HEK293 (cell line): Measurements from ENCODE around the gene ANXA3.

Source experiments
- CTCF ChIA-PET: fragments of 350-600 bp; formaldehyde crosslinking; extraction: SDS; loops from one replicate; lab custom pipeline; 2021; ENCODE audit warnings: antibody characterized with exemption; lab: Yijun Ruan, JAX
- POLR2A ChIA-PET: fragments of 300-600 bp; formaldehyde crosslinking; extraction: SDS; loops from one replicate; lab custom pipeline; 2020; ENCODE audit warnings: antibody characterized with exemption, inconsistent platforms; lab: Yijun Ruan, JAX
- H3K27ac ChIP-seq: fragments of 200-500 bp; sonication (Bioruptor generic); 2 replicates; pipeline ENCODE4 v1.5.1; 2014; ENCODE audit warnings: low read depth, low read length, control low read depth, inconsistent platforms; ENCODE audit errors: extremely low read depth
- H3K36me3 ChIP-seq, 2 experiments: fragments of 200-500 bp in 1 of 2; sonication (Bioruptor generic) in 1 of 2; 1 replicate in 1 of 2; 2 replicates in 1 of 2; pipeline ENCODE4 v1.5.1; 2014 to 2017; ENCODE audit warnings: inconsistent platforms in 2 of 2, low read length in 2 of 2; ENCODE audit not compliant: control insufficient read depth in 2 of 2, insufficient read depth in 1 of 2
- H3K4me1 ChIP-seq: fragments of 200-500 bp; sonication (Bioruptor generic); 2 replicates; pipeline ENCODE4 v1.5.1; 2014; ENCODE audit warnings: mild to moderate bottlenecking, low read length, inconsistent platforms; ENCODE audit not compliant: control insufficient read depth, insufficient read depth
- H3K4me3 ChIP-seq: 2 replicates; pipeline ENCODE4 v1.5.1; 2011; ENCODE audit warnings: low read depth, mild to moderate bottlenecking, control low read depth, low read length, moderate library complexity
- H3K9me3 ChIP-seq: fragments of 200-500 bp; sonication (Bioruptor generic); 2 replicates; pipeline ENCODE4 v1.5.1; 2014; ENCODE audit warnings: low read depth, low read length, inconsistent platforms; ENCODE audit not compliant: control insufficient read depth, insufficient read depth
- EGR2 ChIP-seq: fragments of 450-650 bp; formaldehyde crosslinking; IDR thresholded peaks from 2 replicates; pipeline ENCODE4 v1.5.1; 2016; ENCODE audit warnings: low read depth, missing biosample characterization, missing genetic modification characterization
- FEZF1 ChIP-seq: fragments of 450-650 bp; formaldehyde crosslinking; IDR thresholded peaks from 2 replicates; pipeline ENCODE4 v1.5.1; 2016; ENCODE audit warnings: missing biosample characterization, missing genetic modification characterization
- GLIS2 ChIP-seq: fragments of 450-650 bp; formaldehyde crosslinking; IDR thresholded peaks from 2 replicates; pipeline ENCODE4 v1.5.1; 2016; ENCODE audit warnings: missing biosample characterization, missing genetic modification characterization
- KLF1 ChIP-seq: fragments of 450-650 bp; formaldehyde crosslinking; IDR thresholded peaks from 2 replicates; pipeline ENCODE4 v1.5.1; 2016; ENCODE audit warnings: missing biosample characterization, missing genetic modification characterization
- KLF8 ChIP-seq: fragments of 450-650 bp; formaldehyde crosslinking; IDR thresholded peaks from 2 replicates; pipeline ENCODE4 v1.5.1; 2016; ENCODE audit warnings: missing biosample characterization, missing genetic modification characterization
- KLF9 ChIP-seq: fragments of 450-650 bp; formaldehyde crosslinking; IDR thresholded peaks from 2 replicates; pipeline ENCODE4 v1.5.1; 2016; ENCODE audit warnings: missing biosample characterization, missing genetic modification characterization, low read depth
- PRDM1 ChIP-seq: fragments of 450-650 bp; formaldehyde crosslinking; IDR thresholded peaks from 2 replicates; pipeline ENCODE4; 2016; ENCODE audit warnings: missing biosample characterization, missing genetic modification characterization
- SP3 ChIP-seq: fragments of 450-650 bp; formaldehyde crosslinking; IDR thresholded peaks from 2 replicates; pipeline ENCODE4 v1.5.1; 2016; ENCODE audit warnings: missing biosample characterization, missing genetic modification characterization
- ZFP69B ChIP-seq: fragments of 450-650 bp; formaldehyde crosslinking; IDR thresholded peaks from 2 replicates; pipeline ENCODE4 v1.5.1; 2016; ENCODE audit warnings: missing biosample characterization, missing genetic modification characterization
- ZNF114 ChIP-seq: fragments of 450-650 bp; formaldehyde crosslinking; IDR thresholded peaks from 2 replicates; pipeline ENCODE4 v1.5.0; 2017; ENCODE audit warnings: missing biosample characterization, missing genetic modification characterization
- ZNF335 ChIP-seq: fragments of 450-650 bp; formaldehyde crosslinking; conservative IDR thresholded peaks from 2 replicates; pipeline ENCODE4 v1.5.1; 2016; ENCODE audit warnings: missing biosample characterization, missing genetic modification characterization
- ZNF350 ChIP-seq: fragments of 450-650 bp; formaldehyde crosslinking; IDR thresholded peaks from 2 replicates; pipeline ENCODE4 v1.5.0; 2017; ENCODE audit warnings: missing biosample characterization, mild to moderate bottlenecking, missing genetic modification characterization
- ZNF600 ChIP-seq: fragments of 450-650 bp; formaldehyde crosslinking; IDR thresholded peaks from 2 replicates; pipeline ENCODE4 v1.5.1; 2016; ENCODE audit warnings: missing biosample characterization, missing genetic modification characterization
- ZNF830 ChIP-seq: fragments of 450-650 bp; IDR thresholded peaks from 2 replicates; pipeline ENCODE4 v1.5.0; 2018; ENCODE audit warnings: missing biosample characterization, missing genetic modification characterization, low read depth, mild to moderate bottlenecking, moderate library complexity
- TF ChIP-seq, protein P1 (sequence below): fragments of 450-650 bp; formaldehyde crosslinking; IDR thresholded peaks from 2 replicates; pipeline ENCODE4 v1.5.1; 2016; ENCODE audit warnings: missing biosample characterization, missing genetic modification characterization
- TF ChIP-seq, protein P2 (sequence below): fragments of 450-650 bp; formaldehyde crosslinking; IDR thresholded peaks from 2 replicates; pipeline ENCODE4 v1.5.1; 2016; ENCODE audit warnings: missing biosample characterization, missing genetic modification characterization
- TF ChIP-seq, protein P3 (sequence below): fragments of 450-650 bp; formaldehyde crosslinking; IDR thresholded peaks from 2 replicates; pipeline ENCODE4 v1.5.1; 2016; ENCODE audit warnings: missing biosample characterization, missing genetic modification characterization
- TF ChIP-seq, protein P4 (sequence below): fragments of 450-650 bp; formaldehyde crosslinking; IDR thresholded peaks from 2 replicates; pipeline ENCODE4 v1.5.1; 2016; ENCODE audit warnings: missing biosample characterization, missing genetic modification characterization, borderline replicate concordance
- TF ChIP-seq, protein P5 (sequence below): fragments of 450-650 bp; formaldehyde crosslinking; IDR thresholded peaks from 2 replicates; pipeline ENCODE4 v1.5.1; 2016; ENCODE audit warnings: missing biosample characterization, missing genetic modification characterization
- TF ChIP-seq, protein P6 (sequence below): fragments of 450-650 bp; formaldehyde crosslinking; optimal IDR thresholded peaks from 2 replicates; pipeline ENCODE3; 2016; ENCODE audit warnings: missing biosample characterization, mild to moderate bottlenecking, missing genetic modification characterization

Gene ANXA3, protein sequence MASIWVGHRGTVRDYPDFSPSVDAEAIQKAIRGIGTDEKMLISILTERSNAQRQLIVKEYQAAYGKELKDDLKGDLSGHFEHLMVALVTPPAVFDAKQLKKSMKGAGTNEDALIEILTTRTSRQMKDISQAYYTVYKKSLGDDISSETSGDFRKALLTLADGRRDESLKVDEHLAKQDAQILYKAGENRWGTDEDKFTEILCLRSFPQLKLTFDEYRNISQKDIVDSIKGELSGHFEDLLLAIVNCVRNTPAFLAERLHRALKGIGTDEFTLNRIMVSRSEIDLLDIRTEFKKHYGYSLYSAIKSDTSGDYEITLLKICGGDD

DNA sequence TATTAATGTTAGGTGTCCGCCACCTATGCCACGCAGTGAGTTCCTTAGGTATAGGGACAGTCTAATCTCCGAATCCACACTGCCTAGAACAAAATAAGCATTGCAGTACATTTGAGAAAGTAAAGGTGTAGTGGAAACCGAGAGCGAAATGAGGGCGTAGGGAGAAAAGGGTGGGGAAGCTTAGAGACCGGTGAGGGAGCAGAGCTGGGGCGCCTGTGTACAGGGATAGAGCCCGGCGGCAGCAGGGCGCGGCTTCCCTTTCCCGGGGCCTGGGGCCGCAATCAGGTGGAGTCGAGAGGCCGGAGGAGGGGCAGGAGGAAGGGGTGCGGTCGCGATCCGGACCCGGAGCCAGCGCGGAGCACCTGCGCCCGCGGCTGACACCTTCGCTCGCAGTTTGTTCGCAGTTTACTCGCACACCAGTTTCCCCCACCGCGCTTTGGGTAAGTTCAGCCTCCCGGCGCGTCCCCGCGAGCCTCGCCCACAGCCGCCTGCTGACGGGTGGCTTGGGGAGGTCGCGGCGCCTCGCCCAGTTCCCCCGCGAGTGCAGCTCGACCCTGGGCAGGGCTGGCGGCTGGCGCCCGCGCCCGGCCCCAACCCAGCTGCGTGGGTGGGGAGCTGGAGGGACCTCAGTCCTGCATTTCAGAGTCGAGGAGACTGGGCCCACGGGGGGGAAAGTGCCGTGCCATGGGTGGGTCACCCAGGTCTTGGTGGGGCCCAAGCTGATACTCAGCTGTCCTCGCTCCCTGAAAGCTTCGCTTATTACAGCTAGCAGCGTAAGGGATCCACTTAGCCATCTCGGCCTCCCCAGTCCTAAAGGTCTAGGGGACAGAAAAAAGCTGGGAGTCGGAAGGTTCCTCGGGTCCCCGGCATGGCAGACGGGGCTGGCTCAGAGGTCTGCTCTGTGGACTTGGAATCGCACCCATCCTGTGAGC lies at the start of gene ANXA3:
TSS of gene ANXA3 (plus strand) at position 351 of the 932 bp plus-strand sequence. CDS start 2,704 bp downstream, outside the sequence.
- Histone ChIP-seq H3K9me3 (no peaks in the 10 kb centered on the region), H3K36me3 (no peaks in the 10 kb centered on the region), H3K4me1 (no peaks in the 10 kb centered on the region), H3K27ac (peak within 1 kb of the TSS; percentile 74), H3K4me3 (peak within 1 kb of the TSS; percentile 60)
- ChIA-PET POLR2A (interaction anchor here (0.6 to 1.2 kb wide), 3 partner anchors 10 to 18 kb away, joined by 3 to 6 read pairs (median 3); no protein-coding TSS in a partner anchor), CTCF (no interaction called here)
- no peak for TF ChIP-seq ZNF830 (tag by site-specific recombination)
- TF ChIP-seq, protein P1, sequence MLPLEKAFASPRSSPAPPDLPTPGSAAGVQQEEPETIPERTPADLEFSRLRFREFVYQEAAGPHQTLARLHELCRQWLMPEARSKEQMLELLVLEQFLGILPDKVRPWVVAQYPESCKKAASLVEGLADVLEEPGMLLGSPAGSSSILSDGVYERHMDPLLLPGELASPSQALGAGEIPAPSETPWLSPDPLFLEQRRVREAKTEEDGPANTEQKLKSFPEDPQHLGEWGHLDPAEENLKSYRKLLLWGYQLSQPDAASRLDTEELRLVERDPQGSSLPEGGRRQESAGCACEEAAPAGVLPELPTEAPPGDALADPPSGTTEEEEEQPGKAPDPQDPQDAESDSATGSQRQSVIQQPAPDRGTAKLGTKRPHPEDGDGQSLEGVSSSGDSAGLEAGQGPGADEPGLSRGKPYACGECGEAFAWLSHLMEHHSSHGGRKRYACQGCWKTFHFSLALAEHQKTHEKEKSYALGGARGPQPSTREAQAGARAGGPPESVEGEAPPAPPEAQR (tag by site-specific recombination), result no peak
- peak; percentile 52; the same call in 1 of the 2 replicates for TF ChIP-seq KLF9 (tag by site-specific recombination)
- peak; percentile 61 for TF ChIP-seq ZNF600 (tag by site-specific recombination)
- TF ChIP-seq, protein P2, sequence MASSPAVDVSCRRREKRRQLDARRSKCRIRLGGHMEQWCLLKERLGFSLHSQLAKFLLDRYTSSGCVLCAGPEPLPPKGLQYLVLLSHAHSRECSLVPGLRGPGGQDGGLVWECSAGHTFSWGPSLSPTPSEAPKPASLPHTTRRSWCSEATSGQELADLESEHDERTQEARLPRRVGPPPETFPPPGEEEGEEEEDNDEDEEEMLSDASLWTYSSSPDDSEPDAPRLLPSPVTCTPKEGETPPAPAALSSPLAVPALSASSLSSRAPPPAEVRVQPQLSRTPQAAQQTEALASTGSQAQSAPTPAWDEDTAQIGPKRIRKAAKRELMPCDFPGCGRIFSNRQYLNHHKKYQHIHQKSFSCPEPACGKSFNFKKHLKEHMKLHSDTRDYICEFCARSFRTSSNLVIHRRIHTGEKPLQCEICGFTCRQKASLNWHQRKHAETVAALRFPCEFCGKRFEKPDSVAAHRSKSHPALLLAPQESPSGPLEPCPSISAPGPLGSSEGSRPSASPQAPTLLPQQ (tag by site-specific recombination), result peak; percentile 66
- TF ChIP-seq ZNF350 (tag by site-specific recombination), result no peak
- TF ChIP-seq, protein P3, sequence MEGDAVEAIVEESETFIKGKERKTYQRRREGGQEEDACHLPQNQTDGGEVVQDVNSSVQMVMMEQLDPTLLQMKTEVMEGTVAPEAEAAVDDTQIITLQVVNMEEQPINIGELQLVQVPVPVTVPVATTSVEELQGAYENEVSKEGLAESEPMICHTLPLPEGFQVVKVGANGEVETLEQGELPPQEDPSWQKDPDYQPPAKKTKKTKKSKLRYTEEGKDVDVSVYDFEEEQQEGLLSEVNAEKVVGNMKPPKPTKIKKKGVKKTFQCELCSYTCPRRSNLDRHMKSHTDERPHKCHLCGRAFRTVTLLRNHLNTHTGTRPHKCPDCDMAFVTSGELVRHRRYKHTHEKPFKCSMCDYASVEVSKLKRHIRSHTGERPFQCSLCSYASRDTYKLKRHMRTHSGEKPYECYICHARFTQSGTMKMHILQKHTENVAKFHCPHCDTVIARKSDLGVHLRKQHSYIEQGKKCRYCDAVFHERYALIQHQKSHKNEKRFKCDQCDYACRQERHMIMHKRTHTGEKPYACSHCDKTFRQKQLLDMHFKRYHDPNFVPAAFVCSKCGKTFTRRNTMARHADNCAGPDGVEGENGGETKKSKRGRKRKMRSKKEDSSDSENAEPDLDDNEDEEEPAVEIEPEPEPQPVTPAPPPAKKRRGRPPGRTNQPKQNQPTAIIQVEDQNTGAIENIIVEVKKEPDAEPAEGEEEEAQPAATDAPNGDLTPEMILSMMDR (tag by site-specific recombination), result 0 out of 2 replicates have a peak, but pooled peaks have one; percentile 8
- no peak for TF ChIP-seq ZFP69B
- TF ChIP-seq KLF1 (tag by site-specific recombination), result peak; percentile 77
- no peak for TF ChIP-seq ZNF114 (tag by site-specific recombination)
- no peak for TF ChIP-seq FEZF1 (tag by site-specific recombination)
- TF ChIP-seq SP3 (tag by site-specific recombination), result peak; percentile 20; the same call in 1 of the 2 replicates
- TF ChIP-seq KLF8 (tag by site-specific recombination), result peak; percentile 48
- TF ChIP-seq PRDM1 (tag by site-specific recombination), result peak; percentile 69
- peak; percentile 88 for TF ChIP-seq ZNF335 (tag by site-specific recombination)
- peak; percentile 74 for TF ChIP-seq GLIS2 (tag by site-specific recombination)
- TF ChIP-seq EGR2, result 0 out of 2 replicates have a peak, but pooled peaks have one; percentile 25
- TF ChIP-seq, protein P4, sequence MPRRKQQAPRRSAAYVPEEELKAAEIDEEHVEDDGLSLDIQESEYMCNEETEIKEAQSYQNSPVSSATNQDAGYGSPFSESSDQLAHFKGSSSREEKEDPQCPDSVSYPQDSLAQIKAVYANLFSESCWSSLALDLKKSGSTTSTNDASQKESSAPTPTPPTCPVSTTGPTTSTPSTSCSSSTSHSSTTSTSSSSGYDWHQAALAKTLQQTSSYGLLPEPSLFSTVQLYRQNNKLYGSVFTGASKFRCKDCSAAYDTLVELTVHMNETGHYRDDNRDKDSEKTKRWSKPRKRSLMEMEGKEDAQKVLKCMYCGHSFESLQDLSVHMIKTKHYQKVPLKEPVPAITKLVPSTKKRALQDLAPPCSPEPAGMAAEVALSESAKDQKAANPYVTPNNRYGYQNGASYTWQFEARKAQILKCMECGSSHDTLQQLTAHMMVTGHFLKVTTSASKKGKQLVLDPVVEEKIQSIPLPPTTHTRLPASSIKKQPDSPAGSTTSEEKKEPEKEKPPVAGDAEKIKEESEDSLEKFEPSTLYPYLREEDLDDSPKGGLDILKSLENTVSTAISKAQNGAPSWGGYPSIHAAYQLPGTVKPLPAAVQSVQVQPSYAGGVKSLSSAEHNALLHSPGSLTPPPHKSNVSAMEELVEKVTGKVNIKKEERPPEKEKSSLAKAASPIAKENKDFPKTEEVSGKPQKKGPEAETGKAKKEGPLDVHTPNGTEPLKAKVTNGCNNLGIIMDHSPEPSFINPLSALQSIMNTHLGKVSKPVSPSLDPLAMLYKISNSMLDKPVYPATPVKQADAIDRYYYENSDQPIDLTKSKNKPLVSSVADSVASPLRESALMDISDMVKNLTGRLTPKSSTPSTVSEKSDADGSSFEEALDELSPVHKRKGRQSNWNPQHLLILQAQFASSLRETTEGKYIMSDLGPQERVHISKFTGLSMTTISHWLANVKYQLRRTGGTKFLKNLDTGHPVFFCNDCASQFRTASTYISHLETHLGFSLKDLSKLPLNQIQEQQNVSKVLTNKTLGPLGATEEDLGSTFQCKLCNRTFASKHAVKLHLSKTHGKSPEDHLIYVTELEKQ, result no peak
- TF ChIP-seq, protein P5, sequence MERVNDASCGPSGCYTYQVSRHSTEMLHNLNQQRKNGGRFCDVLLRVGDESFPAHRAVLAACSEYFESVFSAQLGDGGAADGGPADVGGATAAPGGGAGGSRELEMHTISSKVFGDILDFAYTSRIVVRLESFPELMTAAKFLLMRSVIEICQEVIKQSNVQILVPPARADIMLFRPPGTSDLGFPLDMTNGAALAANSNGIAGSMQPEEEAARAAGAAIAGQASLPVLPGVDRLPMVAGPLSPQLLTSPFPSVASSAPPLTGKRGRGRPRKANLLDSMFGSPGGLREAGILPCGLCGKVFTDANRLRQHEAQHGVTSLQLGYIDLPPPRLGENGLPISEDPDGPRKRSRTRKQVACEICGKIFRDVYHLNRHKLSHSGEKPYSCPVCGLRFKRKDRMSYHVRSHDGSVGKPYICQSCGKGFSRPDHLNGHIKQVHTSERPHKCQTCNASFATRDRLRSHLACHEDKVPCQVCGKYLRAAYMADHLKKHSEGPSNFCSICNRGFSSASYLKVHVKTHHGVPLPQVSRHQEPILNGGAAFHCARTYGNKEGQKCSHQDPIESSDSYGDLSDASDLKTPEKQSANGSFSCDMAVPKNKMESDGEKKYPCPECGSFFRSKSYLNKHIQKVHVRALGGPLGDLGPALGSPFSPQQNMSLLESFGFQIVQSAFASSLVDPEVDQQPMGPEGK (tag by site-specific recombination), result peak; percentile 35; the same call in 1 of the 2 replicates
- TF ChIP-seq, protein P6, sequence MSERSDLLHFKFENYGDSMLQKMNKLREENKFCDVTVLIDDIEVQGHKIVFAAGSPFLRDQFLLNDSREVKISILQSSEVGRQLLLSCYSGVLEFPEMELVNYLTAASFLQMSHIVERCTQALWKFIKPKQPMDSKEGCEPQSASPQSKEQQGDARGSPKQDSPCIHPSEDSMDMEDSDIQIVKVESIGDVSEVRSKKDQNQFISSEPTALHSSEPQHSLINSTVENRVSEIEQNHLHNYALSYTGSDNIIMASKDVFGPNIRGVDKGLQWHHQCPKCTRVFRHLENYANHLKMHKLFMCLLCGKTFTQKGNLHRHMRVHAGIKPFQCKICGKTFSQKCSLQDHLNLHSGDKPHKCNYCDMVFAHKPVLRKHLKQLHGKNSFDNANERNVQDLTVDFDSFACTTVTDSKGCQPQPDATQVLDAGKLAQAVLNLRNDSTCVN (tag by site-specific recombination), result peak; percentile 82
